ENCODE results near the gene SAMD4B. TPM values are rescaled to one million over a fixed set of nuclear protein-coding genes. Genes with fewer than 3 reads are reported as not detected.

Gene SAMD4B
- total RNA-seq, 1 donor from 2014 or later = 104 TPM

GRCh38 chr19:39427707-39428106 lies 85.5 kb downstream of the SAMD4B start:
- DNase-seq (ENCODE audit: low spot score) = no peak

- no peak for DNase-seq (ENCODE audit: low spot score)
Observed at GRCh38 chr19:39428283-39429112, 86.3 kb downstream of the SAMD4B start.

GRCh38 chr19:39430675-39431593 lies 88.7 kb downstream of the SAMD4B start:
- no peak for DNase-seq (ENCODE audit: low spot score)

- DNase-seq (ENCODE audit: low spot score) = no peak
Observed at GRCh38 chr19:39432677-39433025, 90.4 kb downstream of the SAMD4B start.

- DNase-seq (ENCODE audit: low spot score) = no peak
Observed at GRCh38 chr19:39433480-39434079, 91.4 kb downstream of the SAMD4B start.

- DNase-seq (ENCODE audit: low spot score) = no peak
Observed at GRCh38 chr19:39434123-39435076, 92.2 kb downstream of the SAMD4B start.

Other genes starting within 250 kb of the SAMD4B start
- gene PAK4, start 216.6 kb upstream of the SAMD4B start, total RNA-seq = 88.2 TPM
- gene NCCRP1, start 145.5 kb upstream of the SAMD4B start, total RNA-seq = 18.4 TPM
- not detected for gene SYCN, start 138.2 kb upstream of the SAMD4B start, total RNA-seq
- gene IFNL3, start 97.4 kb upstream of the SAMD4B start, total RNA-seq = not detected
- gene IFNL4, start 93.6 kb upstream of the SAMD4B start, total RNA-seq = not detected
- gene IFNL2, start 74.0 kb upstream of the SAMD4B start, total RNA-seq = not detected
- gene IFNL1, start 46.0 kb upstream of the SAMD4B start, total RNA-seq = not detected
- gene LRFN1, start 21.6 kb upstream of the SAMD4B start, total RNA-seq = 1.7 TPM
- 22.3 TPM for gene GMFG, start 6.4 kb upstream of the SAMD4B start, total RNA-seq
- gene PAF1, start 48.7 kb downstream of the SAMD4B start, total RNA-seq = 36.9 TPM
- gene MED29, start 49.0 kb downstream of the SAMD4B start, total RNA-seq = 51.8 TPM
- 230 TPM for gene ZFP36, start 64.4 kb downstream of the SAMD4B start, total RNA-seq
- 38.8 TPM for gene PLEKHG2, start 70.2 kb downstream of the SAMD4B start, total RNA-seq
- gene RPS16, start 93.5 kb downstream of the SAMD4B start, total RNA-seq = 2,118 TPM
- gene SUPT5H, start 103.2 kb downstream of the SAMD4B start, total RNA-seq = 121 TPM
- gene TIMM50, start 138.4 kb downstream of the SAMD4B start, total RNA-seq = 64.9 TPM
- not detected for gene DLL3, start 156.5 kb downstream of the SAMD4B start, total RNA-seq
- gene SELENOV, start 172.7 kb downstream of the SAMD4B start, total RNA-seq = not detected
- 2.4 TPM for gene EID2B, start 190.4 kb downstream of the SAMD4B start, total RNA-seq
- 10.4 TPM for gene EID2, start 197.7 kb downstream of the SAMD4B start, total RNA-seq